IMR-90 (cell line): ENCODE results near the gene TWSG1. TPM values are rescaled to one million over a fixed set of nuclear protein-coding genes. Genes with fewer than 3 reads are reported as not detected.

Source experiments
- ATAC-seq: fragments of 200-7000 bp; cut with Tn5 transposase; 2 replicates; pipeline ENCODE4 v1.9.1; 2020; ENCODE audit warnings: low read depth, mild to moderate bottlenecking, moderate library complexity
- BruUV-seq: library from RNA; stranded (reverse); fragments of 400-500 nt; replicated peaks from 2 replicates; lab custom pipeline; 2021; lab: Mats Ljungman, UMichigan
- CTCF ChIA-PET: fragments of 300-600 bp; formaldehyde crosslinking; extraction: SDS; loops from one replicate; lab custom pipeline; 2021; ENCODE audit warnings: antibody characterized with exemption; lab: Yijun Ruan, JAX
- POLR2A ChIA-PET: fragments of 300-600 bp; sonication (Branson Sonifier 250); formaldehyde crosslinking; loops from one replicate; lab custom pipeline; 2022; ENCODE audit warnings: antibody characterized with exemption; ENCODE audit not compliant: unreplicated experiment; lab: Charles Lee
- DNase-seq: peaks from one replicate; pipeline ENCODE4 v3.0.0; 2013
- H2AFZ ChIP-seq: replicated peaks from 2 replicates; pipeline ENCODE3; 2013; ENCODE audit warnings: low read length, mild to moderate bottlenecking; ENCODE audit not compliant: poor library complexity
- H2AK5ac ChIP-seq: 2 replicates; pipeline ENCODE4 v1.6.1; 2013; ENCODE audit warnings: low read depth, low read length, inconsistent platforms
- H2AK9ac ChIP-seq: replicated peaks from 2 replicates; pipeline ENCODE3; 2013; ENCODE audit warnings: mild to moderate bottlenecking, low read depth, low read length, moderate library complexity; ENCODE audit not compliant: poor library complexity
- H2BK120ac ChIP-seq: 2 replicates; pipeline ENCODE4 v1.6.1; 2013; ENCODE audit warnings: low read depth, low read length, inconsistent platforms
- H2BK15ac ChIP-seq: 3 replicates; pipeline ENCODE4 v1.6.1; 2013; ENCODE audit warnings: low read depth, low read length, inconsistent platforms
- H2BK20ac ChIP-seq: 2 replicates; pipeline ENCODE4 v1.6.1; 2013; ENCODE audit warnings: low read depth, mild to moderate bottlenecking, inconsistent platforms, low read length, moderate library complexity
- H2BK5ac ChIP-seq: 2 replicates; pipeline ENCODE4 v1.6.1; 2013; ENCODE audit warnings: mild to moderate bottlenecking, low read depth, low read length, inconsistent platforms; ENCODE audit not compliant: poor library complexity, severe bottlenecking
- H3K14ac ChIP-seq: replicated peaks from 2 replicates; pipeline ENCODE4 v1.6.1; 2013; ENCODE audit warnings: low read depth, low read length, inconsistent platforms
- H3K18ac ChIP-seq: 2 replicates; pipeline ENCODE4 v1.6.1; 2013; ENCODE audit warnings: low read depth, low read length, control low read depth
- H3K23ac ChIP-seq: 2 replicates; pipeline ENCODE4 v1.6.1; 2013; ENCODE audit warnings: low read depth, low read length, inconsistent platforms
- H3K27ac ChIP-seq: 2 replicates; pipeline ENCODE4 v1.5.1; 2013; ENCODE audit warnings: mild to moderate bottlenecking, control low read depth, low read length; ENCODE audit not compliant: insufficient read depth
- H3K27me3 ChIP-seq: 2 replicates; pipeline ENCODE4 v1.6.1; 2013; ENCODE audit warnings: low read length; ENCODE audit not compliant: control insufficient read depth, insufficient read depth
- H3K36me3 ChIP-seq: 2 replicates; pipeline ENCODE4 v1.6.1; 2013; ENCODE audit warnings: low read length, mixed read lengths; ENCODE audit not compliant: control insufficient read depth, insufficient read depth
- H3K4ac ChIP-seq: 2 replicates; pipeline ENCODE4 v1.6.1; 2013; ENCODE audit warnings: low read depth, low read length, inconsistent platforms
- H3K4me1 ChIP-seq: 2 replicates; pipeline ENCODE4 v1.6.1; 2013; ENCODE audit warnings: low read length, mixed read lengths; ENCODE audit not compliant: control insufficient read depth, insufficient read depth
- H3K4me2 ChIP-seq: 2 replicates; pipeline ENCODE4 v1.6.1; 2013; ENCODE audit warnings: low read depth, mild to moderate bottlenecking, control low read depth, low read length, moderate library complexity
- H3K4me3 ChIP-seq: 2 replicates; pipeline ENCODE4 v1.5.1; 2013; ENCODE audit warnings: low read depth, mild to moderate bottlenecking, control low read depth, low read length, moderate library complexity; ENCODE audit not compliant: insufficient read depth
- H3K56ac ChIP-seq: 2 replicates; pipeline ENCODE4 v1.6.1; 2013; ENCODE audit warnings: low read length, inconsistent platforms; ENCODE audit not compliant: insufficient read depth; ENCODE audit errors: extremely low read depth
- H3K79me1 ChIP-seq, 2 experiments: 2 replicates each; pipeline ENCODE4 v1.6.1; 2013; ENCODE audit warnings: low read length in 2 of 2, inconsistent platforms in 1 of 2, low read depth in 1 of 2
- H3K9ac ChIP-seq: 2 replicates; pipeline ENCODE4 v1.6.1; 2013; ENCODE audit warnings: low read depth, low read length, control low read depth
- H3K9me1 ChIP-seq: 2 replicates; pipeline ENCODE4 v1.6.1; 2013; ENCODE audit warnings: low read length, inconsistent platforms; ENCODE audit not compliant: insufficient read depth
- H3K9me3 ChIP-seq: 2 replicates; pipeline ENCODE4 v1.6.1; 2013; ENCODE audit warnings: low read length; ENCODE audit not compliant: control insufficient read depth, insufficient read depth
- H4K20me1 ChIP-seq: 2 replicates; pipeline ENCODE4 v1.6.1; 2013; ENCODE audit warnings: low read length, inconsistent platforms; ENCODE audit not compliant: insufficient read depth
- H4K5ac ChIP-seq: 2 replicates; pipeline ENCODE4 v1.6.1; 2013; ENCODE audit warnings: mild to moderate bottlenecking, low read depth, low read length, control low read depth
- H4K8ac ChIP-seq, 2 experiments: 2 replicates each; pipeline ENCODE4 v1.6.1; 2013; ENCODE audit warnings: low read depth in 2 of 2, low read length in 2 of 2, control low read depth in 1 of 2, inconsistent platforms in 1 of 2
- H4K91ac ChIP-seq: 2 replicates; pipeline ENCODE4 v1.6.1; 2013; ENCODE audit warnings: low read depth, low read length, inconsistent platforms; ENCODE audit not compliant: insufficient read depth
- BHLHE40 ChIP-seq: fragments of 150-350 bp; IDR thresholded peaks from 2 replicates; pipeline ENCODE4 v1.6.1; 2016; ENCODE audit warnings: mild to moderate bottlenecking, low read depth, low read length
- CHD1 ChIP-seq: IDR thresholded peaks from 2 replicates; pipeline ENCODE4 v1.6.1; 2012; ENCODE audit warnings: low read depth, low read length, improper control_type of control experiment
- SMC3 ChIP-seq: fragments of 150-350 bp; IDR thresholded peaks from 2 replicates; pipeline ENCODE4 v1.6.1; 2016; ENCODE audit warnings: low read depth, mild to moderate bottlenecking, antibody characterized with exemption, low read length, moderate library complexity
- WGBS, 2 experiments: methylation state at CpG; one replicate each; pipeline versions ENCODE4 v1.1.5 to v1.1.7; 2013; ENCODE audit warnings: missing lambda C conversion rate in 2 of 2; ENCODE audit not compliant: insufficient read length in 1 of 2; ENCODE audit errors: extremely low coverage in 2 of 2; 5-methylcytosine and 5-hydroxymethylcytosine counted together
- dilution Hi-C: fragments of 300-500 bp; cut with HindIII; formaldehyde crosslinking; loops from one replicate; pipeline ENCODE4 v1.14.3; 2018; ENCODE audit warnings: low sequenced_read_pairs; ENCODE audit not compliant: unreplicated experiment
- in situ Hi-C: fragments of 300-500 bp; cut with MboI; formaldehyde crosslinking; loops from 3 replicates; pipeline ENCODE4 v1.14.3; 2019; ENCODE audit warnings: low sequenced_read_pairs, inconsistent platforms, mixed read lengths
- intact Hi-C: fragments of 100-400 bp; cut with micrococcal nuclease; formaldehyde crosslinking; loops from 2 replicates; pipeline ENCODE4 v1.10.0; 2022
- polyA plus RNA-seq, 3 experiments: library from polyadenylated mRNA; depleted of rRNA; stranded (reverse); fragments of >200 nt; gene quantifications; 2 replicates each; pipeline ENCODE4 v1.2.3, GENCODE V29; 2012; ENCODE audit warnings: low replicate concordance in 1 of 3
- total RNA-seq: library from RNA; depleted of rRNA; stranded (reverse); fragments of >200 nt; gene quantifications from 2 replicates; pipeline ENCODE4 v1.2.3, GENCODE V29; 2012

Gene TWSG1
- total and polyA plus RNA-seq, 2 of the 4 experiments (the other 2 are of a cell fraction) = 80.4 to 115 TPM

GRCh38 chr18:9403795-9404564 is 69.4 kb downstream of the TWSG1 start:
- no TSS peak for BruUV-seq
- in situ Hi-C loops = no loop called here
- H3K4me2 ChIP-seq = no peak overlapping the region
- intact Hi-C loops = no loop called here
- no peak overlapping the region for H2AFZ ChIP-seq
- ATAC-seq = no peak; the same call in 1 of the 2 replicates
- peaks cover 2% of the 10 kb centered on the region; the same call in 1 of the 2 replicates for H3K4me1 ChIP-seq
- ChIA-PET POLR2A (interaction anchor here (0.6 kb wide), 1 partner anchor 19 kb away, joined by 6 read pairs; no protein-coding TSS in a partner anchor), CTCF (no interaction called here)
- H2BK15ac ChIP-seq = no peak overlapping the region
- H3K4ac ChIP-seq = no peak overlapping the region
- H2AK5ac ChIP-seq = 0 out of 2 replicates have a peak overlapping the region, but pooled peaks have one; percentile 1
- H3K4me3 ChIP-seq = no peak overlapping the region
- WGBS, 2 experiments = 98% methylated on average over 12 of the region's 24 CpGs; no CpG with 5 or more reads in 1 of the 2 experiments
- H3K14ac ChIP-seq = no peak overlapping the region
- H4K91ac ChIP-seq = no peak overlapping the region
- no peaks in the 10 kb centered on the region for H3K9me3 ChIP-seq
- no peak overlapping the region for H3K27ac ChIP-seq
- no peaks in the 10 kb centered on the region for H3K27me3 ChIP-seq
- H2AK9ac ChIP-seq = no peak overlapping the region
- H4K5ac ChIP-seq = no peak overlapping the region
- H4K20me1 ChIP-seq = 0 out of 2 replicates have a peak, but pooled peaks cover 3% of the 10 kb centered on the region
- DNase-seq = peak; percentile 22
- no peak overlapping the region for H2BK5ac ChIP-seq
- H3K79me1 ChIP-seq = peaks cover 2 to 10% of the 10 kb centered on the region in 2 experiments; a peak in 3 of 4 replicates
- no peak overlapping the region for H3K9ac ChIP-seq
- TF ChIP-seq SMC3 (no peak), CHD1 (no peak), BHLHE40 (no peak)
- dilution Hi-C loops = no loop called here
- H2BK20ac ChIP-seq = no peak overlapping the region
- H3K36me3 ChIP-seq = peaks cover 16% of the 10 kb centered on the region
- no peak overlapping the region for H2BK120ac ChIP-seq
- H3K18ac ChIP-seq = no peak overlapping the region
- H3K56ac ChIP-seq = no peak overlapping the region
- H3K23ac ChIP-seq = no peak overlapping the region
- no peak overlapping the region for H4K8ac ChIP-seq
- peaks cover 3% of the 10 kb centered on the region for H3K9me1 ChIP-seq
